ENCODE data around the gene TLR9.

TLR9 gene

GRCh38 chr3:52230889-52231499, 5.5 kb upstream of the TLR9 start:
- no peak for DNase-seq

- DNase-seq = no peak
Measured at GRCh38 chr3:52230461-52230860, 5.0 kb upstream of the TLR9 start.

GRCh38 chr3:52229656-52230055, 4.2 kb upstream of the TLR9 start:
- no peak for DNase-seq

- no peak for DNase-seq
Measured at GRCh38 chr3:52228751-52229291, 3.4 kb upstream of the TLR9 start.

- no peak for DNase-seq
Measured at GRCh38 chr3:52228266-52228665, 2.8 kb upstream of the TLR9 start.

- DNase-seq = no peak
Measured at GRCh38 chr3:52227766-52228165, 2.3 kb upstream of the TLR9 start.

GRCh38 chr3:52227117-52227516, 1.7 kb upstream of the TLR9 start:
- DNase-seq = no peak

- DNase-seq = peak; percentile 84
Measured at GRCh38 chr3:52226229-52226817, 878 bp upstream of the TLR9 start.

- DNase-seq = no peak
Measured at GRCh38 chr3:52223449-52224408, 1.7 kb downstream of the TLR9 start.

- no peak for DNase-seq
Measured at GRCh38 chr3:52222319-52223221, 2.9 kb downstream of the TLR9 start.

GRCh38 chr3:52221563-52222318, 3.7 kb downstream of the TLR9 start:
- DNase-seq = no peak

- DNase-seq = no peak
Measured at GRCh38 chr3:52221141-52221562, 4.3 kb downstream of the TLR9 start.

GRCh38 chr3:52220380-52221026, 4.9 kb downstream of the TLR9 start:
- DNase-seq = peak; percentile 87

GRCh38 chr3:52218937-52219650, 6.4 kb downstream of the TLR9 start:
- DNase-seq = no peak

- no peak for DNase-seq
Measured at GRCh38 chr3:52218454-52218853, 7.0 kb downstream of the TLR9 start.

- DNase-seq = no peak
Measured at GRCh38 chr3:52218026-52218425, 7.4 kb downstream of the TLR9 start.

- DNase-seq = peak; percentile 48
Measured at GRCh38 chr3:52217409-52217805, 8.0 kb downstream of the TLR9 start.

GRCh38 chr3:52216585-52217408, 8.6 kb downstream of the TLR9 start:
- DNase-seq = peak; percentile 90

GRCh38 chr3:52215351-52215750, 10.1 kb downstream of the TLR9 start:
- DNase-seq = no peak

- no peak for DNase-seq
Measured at GRCh38 chr3:52213901-52214300, 11.5 kb downstream of the TLR9 start.
